Mesenchymal stem cell (in vitro differentiated cells and primary cell): ENCODE results near the gene GFOD1.

Experiments
- DNase-seq: peaks from one replicate; pipeline ENCODE4 v3.0.0-alpha.2; 2013
- H2AFZ ChIP-seq: one replicate; pipeline ENCODE4 v1.6.1; 2013; ENCODE audit warnings: low read depth, mild to moderate bottlenecking, control low read depth, inconsistent platforms, low read length, moderate library complexity
- H2AK5ac ChIP-seq: 2 replicates; pipeline ENCODE4 v1.6.1; 2013; ENCODE audit warnings: low read length, moderate library complexity, mild to moderate bottlenecking, inconsistent platforms; ENCODE audit not compliant: severe bottlenecking
- H2BK120ac ChIP-seq: one replicate; pipeline ENCODE4 v1.6.1; 2013; ENCODE audit warnings: low read depth, mild to moderate bottlenecking, inconsistent platforms, low read length, moderate library complexity
- H2BK12ac ChIP-seq, 2 experiments: one replicate each; pipeline ENCODE4 v1.6.1; 2013; ENCODE audit warnings: inconsistent platforms in 2 of 2, low read length in 2 of 2, mild to moderate bottlenecking in 2 of 2, moderate library complexity in 2 of 2, control low read depth in 1 of 2
- H2BK15ac ChIP-seq: one replicate; pipeline ENCODE4 v1.6.1; 2013; ENCODE audit warnings: mild to moderate bottlenecking, low read depth, inconsistent platforms; ENCODE audit not compliant: poor library complexity, severe bottlenecking
- H2BK5ac ChIP-seq: 2 replicates; pipeline ENCODE4 v1.6.1; 2013; ENCODE audit warnings: low read depth, mild to moderate bottlenecking, low read length, control low read depth, inconsistent platforms; ENCODE audit not compliant: poor library complexity, severe bottlenecking
- H3K14ac ChIP-seq, 2 experiments: one replicate each; pipeline ENCODE4 v1.6.1; 2013; ENCODE audit warnings: inconsistent platforms in 2 of 2, low read length in 2 of 2, control low read depth in 1 of 2, mild to moderate bottlenecking in 1 of 2, moderate library complexity in 1 of 2
- H3K18ac ChIP-seq, 2 experiments: one replicate each; pipeline ENCODE4 v1.6.1; 2013; ENCODE audit warnings: inconsistent platforms in 2 of 2, low read length in 2 of 2, control low read depth in 1 of 2, low read depth in 1 of 2, mild to moderate bottlenecking in 1 of 2
- H3K23ac ChIP-seq, 2 experiments: one replicate each; pipeline ENCODE4 v1.6.1; 2013; ENCODE audit warnings: inconsistent platforms in 2 of 2, low read length in 2 of 2, mild to moderate bottlenecking in 2 of 2, moderate library complexity in 2 of 2, control low read depth in 1 of 2
- H3K27ac ChIP-seq: 2 replicates; pipeline ENCODE4 v1.5.1; 2013; ENCODE audit warnings: mild to moderate bottlenecking, moderate library complexity, low read length, control low read depth, inconsistent platforms; ENCODE audit not compliant: poor library complexity, severe bottlenecking
- H3K27me3 ChIP-seq, 2 experiments: 2 replicates each; pipeline versions ENCODE4 v1.6.1 to v1.7.0; 2013; ENCODE audit warnings: low read length in 2 of 2, mild to moderate bottlenecking in 2 of 2, moderate library complexity in 2 of 2, control low read depth in 1 of 2, inconsistent platforms in 1 of 2; ENCODE audit not compliant: control insufficient read depth in 1 of 2, insufficient read depth in 1 of 2
- H3K36me3 ChIP-seq, 2 experiments: 2 replicates each; pipeline versions ENCODE4 v1.6.1 to v1.7.0; 2013; ENCODE audit warnings: low read length in 2 of 2, control low read depth in 1 of 2, inconsistent platforms in 1 of 2, low read depth in 1 of 2, mild to moderate bottlenecking in 1 of 2; ENCODE audit not compliant: insufficient read depth in 2 of 2, control insufficient read depth in 1 of 2
- H3K4ac ChIP-seq, 2 experiments: one replicate each; pipeline ENCODE4 v1.6.1; 2013; ENCODE audit warnings: inconsistent platforms in 2 of 2, low read length in 2 of 2, mild to moderate bottlenecking in 2 of 2, moderate library complexity in 2 of 2, control low read depth in 1 of 2, low read depth in 1 of 2
- H3K4me1 ChIP-seq: 2 replicates; pipeline ENCODE4 v1.6.1; 2013; ENCODE audit warnings: low read depth, low read length, control low read depth; ENCODE audit not compliant: control insufficient read depth, insufficient read depth
- H3K4me2 ChIP-seq: 2 replicates; pipeline ENCODE4 v1.6.1; 2013; ENCODE audit warnings: low read length, mild to moderate bottlenecking, inconsistent platforms; ENCODE audit not compliant: poor library complexity, severe bottlenecking
- H3K4me3 ChIP-seq, 2 experiments: 2 replicates each; pipeline versions ENCODE4 v1.5.1 to v1.7.0; 2013; ENCODE audit warnings: low read length in 2 of 2, mild to moderate bottlenecking in 2 of 2, control low read depth in 1 of 2, low read depth in 1 of 2; ENCODE audit not compliant: insufficient read depth in 1 of 2
- H3K79me1 ChIP-seq: replicated peaks from 2 replicates; pipeline ENCODE4 v1.6.1; 2013; ENCODE audit warnings: mild to moderate bottlenecking, control low read depth, low read length, inconsistent platforms; ENCODE audit not compliant: poor library complexity, severe bottlenecking
- H3K9ac ChIP-seq: 2 replicates; pipeline ENCODE4 v1.7.0; 2013; ENCODE audit warnings: mild to moderate bottlenecking, low read length, moderate library complexity
- H3K9me3 ChIP-seq: 2 replicates; pipeline ENCODE4 v1.7.0; 2013; ENCODE audit warnings: mild to moderate bottlenecking, low read length; ENCODE audit not compliant: control insufficient read depth
- H4K8ac ChIP-seq: one replicate; pipeline ENCODE4 v1.6.1; 2013; ENCODE audit warnings: inconsistent platforms, mild to moderate bottlenecking, low read length, moderate library complexity
- H4K91ac ChIP-seq: one replicate; pipeline ENCODE4 v1.6.1; 2013; ENCODE audit warnings: mild to moderate bottlenecking, low read length, inconsistent platforms
- WGBS: methylation state at CpG from one replicate; pipeline ENCODE4 v1.1.7; 2013; ENCODE audit warnings: mixed read lengths; 5-methylcytosine and 5-hydroxymethylcytosine counted together

Gene GFOD1

DNA sequence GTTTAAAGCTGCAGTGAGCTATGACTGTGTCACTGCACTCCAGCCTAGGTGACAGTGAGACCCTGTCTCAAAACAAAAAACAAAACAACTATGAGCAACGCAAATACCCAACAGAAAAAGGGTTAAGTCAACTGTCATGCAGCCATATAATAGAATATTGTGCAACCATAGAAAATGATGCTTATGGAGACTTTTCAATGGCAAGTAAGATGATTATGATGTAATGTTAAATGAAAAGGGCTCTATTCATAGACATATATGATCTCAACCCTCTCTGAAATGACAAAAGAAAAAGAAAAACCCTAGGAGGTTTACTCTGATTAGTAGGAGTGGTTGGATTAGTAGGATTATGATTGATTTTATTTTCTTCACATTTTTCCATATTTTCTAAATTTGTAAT, 117.8 kb downstream of the GFOD1 start:
- H2AFZ ChIP-seq: no peak overlapping the region
- H2BK15ac ChIP-seq: no peak overlapping the region
- H3K18ac ChIP-seq: no peak overlapping the region
- no peaks in the 10 kb centered on the region for H3K27me3 ChIP-seq
- no peak overlapping the region for H2BK12ac ChIP-seq
- H3K36me3 ChIP-seq: peaks cover 0 to 10% of the 10 kb centered on the region in 2 experiments
- no peak overlapping the region for H4K91ac ChIP-seq
- H3K14ac ChIP-seq: no peak overlapping the region
- H3K4me3 ChIP-seq: no peak overlapping the region
- H4K8ac ChIP-seq: no peak overlapping the region
- DNase-seq: no peak
- no peak overlapping the region for H3K23ac ChIP-seq
- peaks cover 5% of the 10 kb centered on the region for H3K4me1 ChIP-seq
- H3K4ac ChIP-seq: no peak overlapping the region
- WGBS: no CpG with 5 or more reads among the region's 1 CpG
- no peak overlapping the region for H2BK5ac ChIP-seq
- H3K9me3 ChIP-seq: no peaks in the 10 kb centered on the region
- no peak overlapping the region for H2AK5ac ChIP-seq
- H2BK120ac ChIP-seq: no peak overlapping the region
- no peak overlapping the region for H3K27ac ChIP-seq
- peaks cover 2% of the 10 kb centered on the region for H3K79me1 ChIP-seq
- H3K9ac ChIP-seq: no peak overlapping the region
- no peak overlapping the region for H3K4me2 ChIP-seq

DNA sequence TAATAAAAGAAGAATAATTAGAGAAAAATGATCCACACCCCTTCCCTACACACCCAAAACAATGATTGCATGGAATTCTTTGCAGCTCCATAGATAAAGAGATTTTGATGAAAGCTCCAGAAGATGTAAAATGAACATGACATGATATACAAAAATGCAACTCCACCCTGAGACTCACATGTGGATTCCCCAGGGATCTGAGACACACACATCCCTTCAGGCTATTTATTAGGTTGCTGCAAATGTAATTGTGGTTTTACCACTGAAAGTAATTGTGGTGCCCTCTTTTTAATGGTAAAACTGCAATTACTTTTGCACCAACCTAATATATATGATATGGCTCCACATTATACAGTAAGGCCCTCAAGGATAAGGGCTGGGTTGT, 118.7 kb downstream of the GFOD1 start:
- DNase-seq: no peak
- no peak overlapping the region for H2BK12ac ChIP-seq

DNA sequence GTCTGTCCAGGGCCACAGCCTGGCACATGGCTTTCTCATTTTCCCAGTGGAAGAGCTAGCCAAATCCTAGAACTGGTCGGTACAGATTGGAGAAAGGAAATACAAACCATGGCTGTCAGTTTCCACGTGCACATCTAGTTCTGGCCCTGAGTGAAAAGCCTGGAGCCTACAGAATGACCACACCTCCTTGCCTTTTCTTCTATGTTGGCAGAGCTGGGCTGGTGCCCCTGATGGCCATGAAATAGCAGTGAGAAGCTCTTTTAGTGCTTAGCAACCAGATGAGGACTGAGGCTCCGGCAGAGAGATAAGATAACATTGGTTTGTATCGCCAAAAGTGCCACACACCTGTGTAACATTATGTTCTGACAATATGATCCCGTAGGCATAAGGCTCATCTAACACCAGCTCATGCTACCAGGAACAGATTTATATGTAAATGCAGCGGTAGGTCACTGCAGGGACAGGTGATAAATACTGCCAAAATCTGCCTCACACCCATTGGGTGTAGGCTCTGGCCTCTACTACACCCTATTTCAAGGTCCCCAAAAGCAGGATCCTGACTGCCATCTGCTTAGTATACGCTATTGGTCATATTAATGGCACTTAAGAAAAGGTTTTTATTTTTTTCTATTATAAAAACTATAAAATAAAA, 119.2 kb downstream of the GFOD1 start:
- DNase-seq: no peak
- Histone ChIP-seq H2BK5ac (no peak overlapping the region), H3K9me3 (no peaks in the 10 kb centered on the region), H3K27me3 (no peaks in the 10 kb centered on the region), H3K18ac (no peak overlapping the region), H3K4ac (no peak overlapping the region), H3K23ac (no peak overlapping the region), H3K4me1 (peaks cover 12% of the 10 kb centered on the region), H3K4me3 (no peak overlapping the region), H2BK15ac (no peak overlapping the region), H3K36me3 (peaks cover 0 to 11% of the 10 kb centered on the region in 2 experiments), H4K8ac (no peak overlapping the region), H2AK5ac (no peak overlapping the region), H3K4me2 (no peak overlapping the region), H2AFZ (no peak overlapping the region), H2BK12ac (no peak overlapping the region), H4K91ac (no peak overlapping the region), H2BK120ac (no peak overlapping the region), H3K79me1 (peaks cover 2% of the 10 kb centered on the region), H3K14ac (no peak overlapping the region), H3K27ac (no peak overlapping the region), H3K9ac (no peak overlapping the region)
- 91% methylated on average over 6 of the region's 7 CpGs for WGBS

More for the DNA sequence above, 118.7 kb downstream of the GFOD1 start:
- no peak overlapping the region for H2BK5ac ChIP-seq
- peaks cover 9% of the 10 kb centered on the region for H3K4me1 ChIP-seq
- no peaks in the 10 kb centered on the region for H3K27me3 ChIP-seq
- H3K27ac ChIP-seq: no peak overlapping the region
- H3K18ac ChIP-seq: no peak overlapping the region
- no peak overlapping the region for H2BK120ac ChIP-seq
- H3K4me2 ChIP-seq: no peak overlapping the region
- no peak overlapping the region for H3K9ac ChIP-seq
- H3K4ac ChIP-seq: no peak overlapping the region
- no peak overlapping the region for H3K14ac ChIP-seq
- H3K23ac ChIP-seq: no peak overlapping the region
- H3K4me3 ChIP-seq: no peak overlapping the region
- no peak overlapping the region for H2AFZ ChIP-seq
- no peak overlapping the region for H4K91ac ChIP-seq
- peaks cover 0 to 11% of the 10 kb centered on the region in 2 experiments for H3K36me3 ChIP-seq
- no peak overlapping the region for H2AK5ac ChIP-seq
- no peak overlapping the region for H4K8ac ChIP-seq
- no peaks in the 10 kb centered on the region for H3K9me3 ChIP-seq
- H3K79me1 ChIP-seq: peaks cover 2% of the 10 kb centered on the region
- no peak overlapping the region for H2BK15ac ChIP-seq

DNA sequence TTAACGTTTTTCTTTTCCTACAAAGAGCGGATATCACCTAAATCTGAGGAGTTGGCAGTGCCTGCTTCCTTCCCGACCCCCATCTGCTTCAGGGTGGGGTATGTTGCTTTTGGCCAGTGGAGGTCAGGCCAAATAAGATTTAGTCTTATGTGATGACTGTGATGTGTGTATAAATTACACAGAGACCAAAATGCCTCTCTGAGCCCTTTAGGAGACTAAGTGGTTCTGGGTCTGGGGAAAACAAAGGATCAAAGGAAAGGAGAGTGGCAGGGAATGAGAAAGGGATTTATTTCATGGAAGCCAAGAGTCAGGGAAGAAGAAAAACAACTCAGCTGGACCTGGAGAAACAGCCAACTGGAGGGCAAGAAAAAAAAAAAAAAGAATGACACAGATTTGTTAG, 120.0 kb downstream of the GFOD1 start:
- Histone ChIP-seq H2AK5ac (no peak overlapping the region), H4K91ac (no peak overlapping the region), H3K4me1 (peaks cover 12% of the 10 kb centered on the region), H3K14ac (no peak overlapping the region), H3K18ac (no peak overlapping the region), H3K4ac (no peak overlapping the region), H2BK5ac (no peak overlapping the region), H3K4me3 (no peak overlapping the region), H3K9ac (no peak overlapping the region), H3K27me3 (no peaks in the 10 kb centered on the region), H4K8ac (no peak overlapping the region), H2BK15ac (no peak overlapping the region), H2AFZ (no peak overlapping the region), H3K79me1 (peaks cover 2% of the 10 kb centered on the region), H3K23ac (no peak overlapping the region), H2BK120ac (no peak overlapping the region), H3K9me3 (no peaks in the 10 kb centered on the region), H3K36me3 (peaks cover 0 to 11% of the 10 kb centered on the region in 2 experiments), H2BK12ac (no peak overlapping the region), H3K4me2 (no peak overlapping the region), H3K27ac (no peak overlapping the region)
- no peak for DNase-seq
- WGBS: 78% methylated on average over 3 of the region's 3 CpGs
